Smooth muscle cell (in vitro differentiated cells): ENCODE measurements around the gene MT4. TPM values are rescaled to one million over a fixed set of nuclear protein-coding genes. Genes with fewer than 3 reads are reported as not detected.

Experiments
- DNase-seq: peaks from one replicate; lab custom pipeline; 2025; ENCODE audit not compliant: unreplicated experiment; lab: John Stamatoyannopoulos, UW
- H2AFZ ChIP-seq: fragments of 200-600 bp; sonication (generic); 2 replicates; pipeline ENCODE4 v1.6.0; 2016; ENCODE audit warnings: antibody characterized with exemption, low read depth, mild to moderate bottlenecking
- H3F3A ChIP-seq: fragments of 200-600 bp; sonication (generic); 2 replicates; pipeline ENCODE4 v1.6.0; 2017; ENCODE audit warnings: antibody characterized with exemption, low read depth
- H3K27ac ChIP-seq: fragments of 200-600 bp; sonication (generic); 2 replicates; pipeline ENCODE4 v1.5.1; 2016; ENCODE audit warnings: low read depth, mild to moderate bottlenecking
- H3K27me3 ChIP-seq: fragments of 200-600 bp; sonication (generic); 2 replicates; pipeline ENCODE4 v1.6.1; 2016; ENCODE audit warnings: low read depth, mild to moderate bottlenecking
- H3K36me3 ChIP-seq: fragments of 200-600 bp; sonication (generic); 2 replicates; pipeline ENCODE4 v1.5.1; 2016; ENCODE audit warnings: low read depth
- H3K4me1 ChIP-seq: fragments of 200-600 bp; sonication (generic); 2 replicates; pipeline ENCODE4 v1.5.1; 2016; ENCODE audit warnings: low read depth
- H3K4me2 ChIP-seq: fragments of 200-600 bp; sonication (generic); 2 replicates; pipeline ENCODE4 v1.6.0; 2016; ENCODE audit warnings: mild to moderate bottlenecking
- H3K4me3 ChIP-seq: fragments of 200-600 bp; sonication (generic); 2 replicates; pipeline ENCODE4 v1.5.1; 2016; ENCODE audit warnings: mild to moderate bottlenecking
- H3K79me2 ChIP-seq: fragments of 200-600 bp; sonication (generic); 2 replicates; pipeline ENCODE4 v1.6.0; 2016; ENCODE audit warnings: low read depth, mild to moderate bottlenecking
- H3K9ac ChIP-seq: fragments of 200-600 bp; sonication (generic); 2 replicates; pipeline ENCODE4 v1.6.0; 2016; ENCODE audit warnings: low read depth
- H3K9me3 ChIP-seq: fragments of 200-600 bp; sonication (generic); replicated peaks from 2 replicates; pipeline ENCODE4 v1.5.1; 2016; ENCODE audit warnings: low read depth
- H4K20me1 ChIP-seq: fragments of 200-600 bp; sonication (generic); 2 replicates; pipeline ENCODE4 v1.6.0; 2016; ENCODE audit warnings: low read depth
- WGBS: methylation state at CpG from one replicate; pipeline ENCODE4 v1.1.7; 2016; ENCODE audit warnings: low lambda C conversion rate; 5-methylcytosine and 5-hydroxymethylcytosine counted together
- polyA plus RNA-seq: library from polyadenylated mRNA; unstranded; fragments of >200 nt; fragmentation: Nextera tagmentation; extraction: Ambion mirVana; gene quantifications from 2 replicates; pipeline ENCODE4 v1.2.1, GENCODE V29; 2016
- total RNA-seq: library from RNA; depleted of rRNA; stranded (reverse); fragments of >200 nt; gene quantifications from 2 replicates; pipeline ENCODE4 v1.2.3, GENCODE V29; 2014
- TF ChIP-seq, protein P1 (sequence below): fragments of 200-600 bp; sonication (generic); IDR thresholded peaks from 2 replicates; pipeline ENCODE4 v1.5.1; 2017; ENCODE audit warnings: borderline replicate concordance, mild to moderate bottlenecking, antibody characterized with exemption; ENCODE audit not compliant: insufficient read depth, poor library complexity, severe bottlenecking

Gene MT4
- total and polyA plus RNA-seq, 2 experiments from 2014 or later: not detected

DNA sequence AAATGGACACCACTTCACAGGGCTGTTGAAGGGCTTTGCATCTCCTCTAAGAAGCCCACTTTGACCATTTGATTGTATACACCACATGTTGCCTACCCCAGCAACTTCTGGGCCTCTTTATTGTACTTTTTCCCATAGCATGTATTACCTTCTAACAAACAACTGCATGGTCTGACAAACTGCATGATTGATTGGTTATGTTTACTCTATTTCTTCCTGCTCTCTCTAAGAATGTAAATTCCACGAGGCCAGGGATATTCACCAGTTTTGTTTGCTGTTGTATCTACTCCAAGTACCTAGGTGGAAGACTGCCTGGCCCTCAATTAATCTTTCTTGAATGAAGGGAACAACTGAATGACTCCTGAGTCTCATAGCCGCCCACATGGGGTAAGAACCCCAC lies 22.8 kb upstream of the MT4 start:
- H3K27ac ChIP-seq: no peak overlapping the region
- no peaks in the 10 kb centered on the region for H3K9me3 ChIP-seq
- H3K79me2 ChIP-seq: no peaks in the 10 kb centered on the region
- H3K4me1 ChIP-seq: no peaks in the 10 kb centered on the region
- H3K4me2 ChIP-seq: no peak overlapping the region
- no peak overlapping the region for H3K9ac ChIP-seq
- peaks cover 1% of the 10 kb centered on the region for H3K27me3 ChIP-seq
- TF ChIP-seq, protein P1, sequence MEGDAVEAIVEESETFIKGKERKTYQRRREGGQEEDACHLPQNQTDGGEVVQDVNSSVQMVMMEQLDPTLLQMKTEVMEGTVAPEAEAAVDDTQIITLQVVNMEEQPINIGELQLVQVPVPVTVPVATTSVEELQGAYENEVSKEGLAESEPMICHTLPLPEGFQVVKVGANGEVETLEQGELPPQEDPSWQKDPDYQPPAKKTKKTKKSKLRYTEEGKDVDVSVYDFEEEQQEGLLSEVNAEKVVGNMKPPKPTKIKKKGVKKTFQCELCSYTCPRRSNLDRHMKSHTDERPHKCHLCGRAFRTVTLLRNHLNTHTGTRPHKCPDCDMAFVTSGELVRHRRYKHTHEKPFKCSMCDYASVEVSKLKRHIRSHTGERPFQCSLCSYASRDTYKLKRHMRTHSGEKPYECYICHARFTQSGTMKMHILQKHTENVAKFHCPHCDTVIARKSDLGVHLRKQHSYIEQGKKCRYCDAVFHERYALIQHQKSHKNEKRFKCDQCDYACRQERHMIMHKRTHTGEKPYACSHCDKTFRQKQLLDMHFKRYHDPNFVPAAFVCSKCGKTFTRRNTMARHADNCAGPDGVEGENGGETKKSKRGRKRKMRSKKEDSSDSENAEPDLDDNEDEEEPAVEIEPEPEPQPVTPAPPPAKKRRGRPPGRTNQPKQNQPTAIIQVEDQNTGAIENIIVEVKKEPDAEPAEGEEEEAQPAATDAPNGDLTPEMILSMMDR: no peak
- no peaks in the 10 kb centered on the region for H3K36me3 ChIP-seq
- H2AFZ ChIP-seq: no peak overlapping the region
- no peak for DNase-seq
- H4K20me1 ChIP-seq: no peaks in the 10 kb centered on the region
- no peak overlapping the region for H3K4me3 ChIP-seq
- WGBS: 79% methylated on average over 2 of the region's 2 CpGs
- no peaks in the 10 kb centered on the region for H3F3A ChIP-seq

DNA sequence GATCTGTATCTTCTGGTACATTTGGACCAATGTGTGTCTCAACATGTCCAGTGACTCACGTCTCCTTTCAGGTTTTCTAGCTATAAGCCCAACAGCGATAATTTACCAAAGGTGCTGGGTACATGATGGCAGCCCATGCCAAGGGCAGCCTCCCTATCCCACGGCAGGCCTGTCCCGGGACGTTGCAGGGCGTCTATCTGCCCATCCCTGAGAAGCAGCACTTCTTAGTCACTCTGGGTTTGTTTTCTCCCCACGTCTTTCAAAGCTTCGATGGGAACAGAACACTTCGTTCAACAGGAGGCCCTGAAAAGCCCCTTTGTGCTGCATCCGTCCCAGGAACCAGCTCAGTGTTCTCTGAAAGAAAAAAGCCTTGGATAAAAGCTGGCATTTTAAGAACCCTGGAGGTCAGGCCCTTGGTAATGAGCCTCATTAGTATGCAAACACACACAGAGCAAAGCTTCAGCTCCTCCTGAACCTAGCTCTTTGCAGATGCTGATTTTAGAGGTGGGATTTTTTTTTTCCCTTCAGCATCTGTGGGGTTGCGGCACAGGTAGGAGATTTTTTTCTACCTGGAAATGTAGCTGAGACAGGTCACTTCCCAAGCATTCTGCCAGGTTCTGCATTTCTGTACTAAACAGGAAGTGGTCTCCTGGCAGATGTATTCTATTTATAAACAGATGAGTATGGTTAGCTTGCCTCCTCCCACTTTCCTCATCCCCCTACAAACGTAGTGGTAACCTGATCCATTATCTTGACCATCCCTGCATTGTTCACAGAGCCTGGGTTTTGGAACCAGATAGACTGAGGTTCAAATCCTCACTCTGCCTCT lies 17.5 kb upstream of the MT4 start:
- H3K27ac ChIP-seq: peak overlapping the region; percentile 10
- no peaks in the 10 kb centered on the region for H3F3A ChIP-seq
- TF ChIP-seq, protein P1: no peak
- H3K9me3 ChIP-seq: no peaks in the 10 kb centered on the region
- DNase-seq: no peak
- no peaks in the 10 kb centered on the region for H3K79me2 ChIP-seq
- H3K36me3 ChIP-seq: no peaks in the 10 kb centered on the region
- H3K4me2 ChIP-seq: no peak overlapping the region
- H4K20me1 ChIP-seq: no peaks in the 10 kb centered on the region
- peak overlapping the region; percentile 49 for H2AFZ ChIP-seq
- 27% methylated on average over 12 of the region's 12 CpGs for WGBS
- no peak overlapping the region for H3K4me3 ChIP-seq
- peaks cover 8% of the 10 kb centered on the region for H3K4me1 ChIP-seq
- H3K9ac ChIP-seq: no peak overlapping the region
- H3K27me3 ChIP-seq: no peaks in the 10 kb centered on the region

DNA sequence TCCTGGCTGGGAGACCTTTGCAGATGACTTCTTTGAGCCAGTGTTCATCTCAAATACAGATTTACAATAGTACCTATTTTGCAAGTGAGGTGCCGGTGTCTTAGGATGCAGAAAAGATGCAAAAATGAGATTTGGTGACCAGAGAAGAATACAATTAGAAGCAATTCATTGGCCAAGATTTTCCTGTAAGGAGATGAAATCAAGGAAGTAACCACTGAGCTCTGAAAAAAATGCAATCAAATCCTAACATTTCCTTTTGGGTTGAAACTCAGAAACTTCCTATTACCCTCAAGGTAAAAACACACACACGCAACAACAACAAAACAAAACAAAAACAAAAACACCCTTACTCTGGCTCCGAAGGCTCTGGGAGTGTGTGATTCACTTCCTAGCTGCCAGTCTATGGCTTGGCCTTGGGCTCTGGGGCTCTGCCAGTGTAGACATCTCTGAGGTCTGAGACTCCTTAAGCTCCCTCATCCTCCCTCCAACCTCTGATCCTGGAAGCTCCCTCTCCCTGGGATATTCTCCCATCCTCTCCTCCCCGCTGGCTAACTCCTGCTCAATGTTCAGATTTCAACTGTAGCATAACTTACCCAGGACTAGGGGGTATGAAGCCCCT lies 16.8 kb upstream of the MT4 start:
- Histone ChIP-seq H3K9me3 (no peaks in the 10 kb centered on the region), H4K20me1 (no peaks in the 10 kb centered on the region), H3K36me3 (no peaks in the 10 kb centered on the region), H3K4me2 (no peak overlapping the region), H3F3A (no peaks in the 10 kb centered on the region), H3K27me3 (no peaks in the 10 kb centered on the region), H3K27ac (no peak overlapping the region), H3K79me2 (no peaks in the 10 kb centered on the region), H3K4me3 (no peak overlapping the region), H2AFZ (no peak overlapping the region), H3K9ac (no peak overlapping the region), H3K4me1 (peaks cover 8% of the 10 kb centered on the region)
- TF ChIP-seq, protein P1: no peak
- 89% methylated on average over 4 of the region's 4 CpGs for WGBS
- no peak for DNase-seq

DNA sequence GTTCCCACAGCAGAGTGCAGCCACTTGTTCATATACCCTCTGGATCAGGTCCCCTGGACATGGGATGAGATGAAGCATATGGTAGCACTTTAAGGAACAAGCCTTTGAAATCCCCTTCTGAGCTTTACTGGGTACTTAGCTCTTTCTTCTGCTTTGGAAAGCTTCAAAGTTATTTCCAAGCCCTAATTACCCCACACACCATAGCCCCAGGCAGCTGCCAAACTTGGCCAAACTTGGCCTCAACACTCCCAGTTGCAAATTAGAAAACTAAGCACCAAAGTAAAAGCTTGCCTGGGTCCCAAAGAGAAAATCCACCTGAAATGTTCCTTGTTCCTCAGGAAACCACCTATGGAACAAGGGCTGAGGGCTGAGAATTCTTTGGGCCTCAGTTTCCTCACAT lies 15.7 kb upstream of the MT4 start:
- Histone ChIP-seq H3K9me3 (no peaks in the 10 kb centered on the region), H3K4me1 (peaks cover 8% of the 10 kb centered on the region), H3K4me3 (no peak overlapping the region), H3K4me2 (no peak overlapping the region), H2AFZ (no peak overlapping the region), H3F3A (no peaks in the 10 kb centered on the region), H3K27me3 (peaks cover 5% of the 10 kb centered on the region), H3K27ac (no peak overlapping the region), H3K9ac (no peak overlapping the region), H4K20me1 (no peaks in the 10 kb centered on the region), H3K36me3 (no peaks in the 10 kb centered on the region), H3K79me2 (no peaks in the 10 kb centered on the region)
- DNase-seq: no peak
- TF ChIP-seq, protein P1: no peak
